CD14-positive monocyte (primary cell): ENCODE results near the gene PAXX. TPM values are rescaled to one million over a fixed set of nuclear protein-coding genes. Genes with fewer than 3 reads are reported as not detected.

Source experiments
- DNase-seq, 3 donors: peaks; one replicate each; pipeline ENCODE4 v3.0.0-alpha.2; 2011 to 2022
- H2AFZ ChIP-seq: 2 replicates; pipeline ENCODE4 v1.6.0; 2012; ENCODE audit warnings: mild to moderate bottlenecking, low read depth, low read length, inconsistent platforms; ENCODE audit not compliant: insufficient read depth, poor library complexity, severe bottlenecking
- H3K27ac ChIP-seq, 2 donors: 1 replicate in 1 of 2; 2 replicates in 1 of 2; pipeline ENCODE4 v1.5.1; 2012 to 2013; ENCODE audit warnings: low read length in 2 of 2, control low read depth in 1 of 2, inconsistent platforms in 1 of 2, low read depth in 1 of 2, mild to moderate bottlenecking in 1 of 2
- H3K27me3 ChIP-seq, 2 donors: one replicate each; pipeline versions ENCODE4 v1.6.0 to v1.6.1; 2011 to 2013; ENCODE audit warnings: low read length in 2 of 2; ENCODE audit not compliant: control insufficient read depth in 2 of 2, insufficient read depth in 2 of 2
- H3K36me3 ChIP-seq, 2 donors: replicated peaks in 1 of 2; 1 replicate in 1 of 2; 2 replicates in 1 of 2; pipeline versions ENCODE4 v1.5.1 to v1.6.1; 2012 to 2013; ENCODE audit warnings: low read length in 2 of 2, control low read depth in 1 of 2, inconsistent platforms in 1 of 2, mild to moderate bottlenecking in 1 of 2; ENCODE audit not compliant: insufficient read depth in 2 of 2, control insufficient read depth in 1 of 2
- H3K4me1 ChIP-seq, 2 donors: 1 replicate in 1 of 2; 2 replicates in 1 of 2; pipeline versions ENCODE4 v1.5.1 to v1.6.1; 2012 to 2013; ENCODE audit warnings: low read length in 2 of 2, control low read depth in 1 of 2, inconsistent platforms in 1 of 2, mild to moderate bottlenecking in 1 of 2, moderate library complexity in 1 of 2; ENCODE audit not compliant: insufficient read depth in 2 of 2, control insufficient read depth in 1 of 2
- H3K4me2 ChIP-seq: replicated peaks from 2 replicates; pipeline ENCODE3; 2012; ENCODE audit warnings: low read length, moderate library complexity, mild to moderate bottlenecking; ENCODE audit not compliant: poor library complexity, severe bottlenecking; ENCODE audit errors: extremely low read depth
- H3K4me3 ChIP-seq, 3 experiments: fragments of 200-600 bp in 1 of 3; sonication (generic) in 1 of 3; replicated peaks in 1 of 3; 1 replicate in 2 of 3; 2 replicates in 1 of 3; pipeline ENCODE4 v1.5.1; 2011 to 2013; ENCODE audit warnings: low read length in 3 of 3, mild to moderate bottlenecking in 3 of 3, control low read depth in 2 of 3, low read depth in 2 of 3, inconsistent platforms in 1 of 3, moderate library complexity in 1 of 3
- H3K79me2 ChIP-seq: 2 replicates; pipeline ENCODE4 v1.6.0; 2012; ENCODE audit warnings: mild to moderate bottlenecking, control low read depth, inconsistent platforms, low read length, moderate library complexity; ENCODE audit not compliant: insufficient read depth
- H3K9ac ChIP-seq: 2 replicates; pipeline ENCODE4 v1.6.0; 2017; ENCODE audit warnings: low read length, mild to moderate bottlenecking; ENCODE audit not compliant: insufficient read depth, poor library complexity, severe bottlenecking
- H3K9me3 ChIP-seq, 2 donors: replicated peaks in 1 of 2; 1 replicate in 1 of 2; 2 replicates in 1 of 2; pipeline versions ENCODE4 v1.5.1 to v1.6.1; 2012 to 2013; ENCODE audit warnings: low read length in 2 of 2, control low read depth in 1 of 2; ENCODE audit not compliant: control insufficient read depth in 1 of 2, insufficient read depth in 1 of 2
- H4K20me1 ChIP-seq: 2 replicates; pipeline ENCODE4 v1.6.0; 2012; ENCODE audit warnings: mild to moderate bottlenecking, low read length, control low read depth, moderate library complexity; ENCODE audit not compliant: insufficient read depth
- H3K27ac Mint-ChIP-seq, 7 donors: one replicate each; pipeline ENCODE4 v1.8.0; 2020; ENCODE audit warnings: mild to moderate bottlenecking in 7 of 7, mixed read lengths in 7 of 7, moderate library complexity in 6 of 7, inconsistent platforms in 2 of 7
- H3K27me3 Mint-ChIP-seq, 3 donors: one replicate each; pipeline ENCODE4 v1.8.0; 2021 to 2022; ENCODE audit warnings: low read depth in 3 of 3, mild to moderate bottlenecking in 3 of 3, mixed read lengths in 3 of 3, moderate library complexity in 3 of 3, inconsistent platforms in 1 of 3
- H3K36me3 Mint-ChIP-seq, 2 donors: one replicate each; pipeline ENCODE4 v1.8.0; 2020; ENCODE audit warnings: mixed read lengths in 2 of 2, inconsistent platforms in 1 of 2, mild to moderate bottlenecking in 1 of 2
- H3K4me1 Mint-ChIP-seq: one replicate; pipeline ENCODE4 v1.8.0; 2020; ENCODE audit warnings: mild to moderate bottlenecking, mixed read lengths
- H3K4me3 Mint-ChIP-seq, 2 donors: one replicate each; pipeline ENCODE4 v1.8.0; 2020; ENCODE audit warnings: mild to moderate bottlenecking in 2 of 2, mixed read lengths in 2 of 2, moderate library complexity in 1 of 2
- H3K9me3 Mint-ChIP-seq, 7 donors: one replicate each; pipeline ENCODE4 v1.8.0; 2020 to 2022; ENCODE audit warnings: mixed read lengths in 7 of 7, mild to moderate bottlenecking in 6 of 7, moderate library complexity in 6 of 7, inconsistent platforms in 2 of 7
- CTCF ChIP-seq: fragments of 200-600 bp; IDR thresholded peaks from one replicate; pipeline ENCODE4 v1.8.0; 2022; ENCODE audit warnings: antibody characterized with exemption, mild to moderate bottlenecking
- WGBS: methylation state at CpG from one replicate; pipeline ENCODE4 v1.1.5; 2013; ENCODE audit warnings: missing lambda C conversion rate; ENCODE audit not compliant: insufficient coverage; 5-methylcytosine and 5-hydroxymethylcytosine counted together
- intact Hi-C, 2 donors: fragments of 100-400 bp; cut with micrococcal nuclease; formaldehyde crosslinking; loops; one replicate each; pipeline versions ENCODE4 v1.15.0 to v1.15.1; 2023
- polyA plus RNA-seq, 3 donors: library from polyadenylated mRNA; depleted of rRNA in 1 of 3; unstranded in 2 of 3; stranded (reverse) in 1 of 3; fragments of 300-500 nt in 2 of 3; fragments of >200 nt in 1 of 3; fragmentation: Illumina TruSeq in 2 of 3; gene quantifications; 1 replicate in 2 of 3; 2 replicates in 1 of 3; pipeline ENCODE4 v1.2.3, GENCODE V29; 2012 to 2021

Gene PAXX
- polyA plus RNA-seq, 3 donors: 35.3 to 92.9 (median 40.7) TPM

- Histone ChIP-seq H3K27ac (peak overlapping the region; percentile 83 to 92), H3K27me3 (no peaks in the 10 kb centered on the region), H2AFZ (peak overlapping the region; percentile 48), H3K4me1 (peaks cover 65 to 87% of the 10 kb centered on the region in 2 donors), H3K9ac (peak overlapping the region; percentile 77), H3K4me3 (peak overlapping the region; percentile 47 to 88 (median 68)), H3K4me2 (peak overlapping the region; percentile 98), H3K9me3 (no peaks in the 10 kb centered on the region), H3K36me3 (peaks cover 4% of the 10 kb centered on the region in 2 donors), H4K20me1 (peaks cover 27% of the 10 kb centered on the region), H3K79me2 (peaks cover 69% of the 10 kb centered on the region)
- H3K9me3 Mint-ChIP-seq: no peaks in the 10 kb centered on the region
- peaks cover 4 to 7% (median 4%) of the 10 kb centered on the region in 3 donors for H3K27me3 Mint-ChIP-seq
- intact Hi-C loops: loop anchor here (5.0 to 10.0 kb wide), 6 partner anchors 34 to 244 kb away; partner anchors contain the start of genes AJM1 (in 1 of the 2), C8G (in 1 of the 2), CLIC3 (in 1 of the 2) and FBXW5 (in 1 of the 2)
- DNase-seq: peak; percentile 52 to 65 (median 57)
- WGBS: 34% methylated on average over 57 of the region's 65 CpGs
- peak overlapping the region; percentile 87 to 94 (median 91) for H3K27ac Mint-ChIP-seq
- peak overlapping the region; percentile 87 to 92 for H3K4me3 Mint-ChIP-seq
- peaks cover 60% of the 10 kb centered on the region for H3K4me1 Mint-ChIP-seq
- H3K36me3 Mint-ChIP-seq: peaks cover 0 to 6% of the 10 kb centered on the region in 2 donors
- TF ChIP-seq CTCF: no peak
Observed at GRCh38 chr9:137030538-137031527, 38.6 kb downstream of the PAXX start.

- Histone ChIP-seq H2AFZ (peak within 1 kb of the TSS; percentile 22), H3K9me3 (no peaks in the 10 kb centered on the region), H3K27me3 (no peaks in the 10 kb centered on the region), H3K79me2 (peaks cover 75% of the 10 kb centered on the region), H3K4me3 (peak within 1 kb of the TSS; percentile 47 to 88 (median 68)), H4K20me1 (peaks cover 39% of the 10 kb centered on the region), H3K27ac (peak within 1 kb of the TSS; percentile 83 to 92), H3K4me1 (peaks cover 68 to 83% of the 10 kb centered on the region in 2 donors), H3K36me3 (peaks cover 10 to 17% of the 10 kb centered on the region in 2 donors), H3K9ac (peak within 1 kb of the TSS; percentile 77), H3K4me2 (peak within 1 kb of the TSS; percentile 98)
- no peak for TF ChIP-seq CTCF
- Mint-ChIP-seq H3K36me3 (peaks cover 0 to 14% of the 10 kb centered on the region in 2 donors), H3K27me3 (peaks cover 2 to 3% (median 3%) of the 10 kb centered on the region in 3 donors), H3K9me3 (no peaks in the 10 kb centered on the region), H3K4me1 (peaks cover 56% of the 10 kb centered on the region), H3K4me3 (peak within 1 kb of the TSS; percentile 87 to 93), H3K27ac (peak within 1 kb of the TSS; percentile 87 to 94 (median 93))
- peak; percentile 44 to 59 (median 50) for DNase-seq
- intact Hi-C loops: loop anchor here (5.0 to 10.0 kb wide), 6 partner anchors 35 to 245 kb away; partner anchors contain the start of genes AJM1 (in 1 of the 2), C8G (in 1 of the 2), CLIC3 (in 1 of the 2) and FBXW5 (in 1 of the 2)
- 9% methylated on average over 13 of the region's 16 CpGs for WGBS
Observed at GRCh38 chr9:137031904-137032640, 39.9 kb downstream of the PAXX start, which contains the start of gene FUT7. Gene FUT7, minus strand, starts transcription at chr9:137032088. Its CDS starts 97 bp downstream, at chr9:137031991.
